HepG2 (cell line): ENCODE measurements around the gene KATNB1. TPM values are rescaled to one million over a fixed set of nuclear protein-coding genes. Genes with fewer than 3 reads are reported as not detected.

Source experiments
- BORCS8-MEF2B ChIP-seq: sonication (generic); formaldehyde crosslinking; IDR thresholded peaks from 2 replicates; pipeline ENCODE4 v1.8.0; 2022; ENCODE audit warnings: mild to moderate bottlenecking, missing genetic modification reagents
- CBX1 ChIP-seq: IDR thresholded peaks from one replicate; pipeline ENCODE4 v1.6.1; 2016; ENCODE audit warnings: antibody characterized with exemption, low read depth
- ELF1 ChIP-seq: sonication (generic); formaldehyde crosslinking; IDR thresholded peaks from 2 replicates; pipeline ENCODE4 v1.4.0; 2020; ENCODE audit warnings: missing genetic modification reagents
- FOSL2 ChIP-seq: sonication (generic); formaldehyde crosslinking; IDR thresholded peaks from 2 replicates; pipeline ENCODE4 v1.4.0; 2020; ENCODE audit warnings: missing genetic modification reagents
- GATAD2A ChIP-seq: IDR thresholded peaks from 2 replicates; pipeline ENCODE4 v1.6.1; 2016
- HMGXB3 ChIP-seq: sonication (generic); formaldehyde crosslinking; IDR thresholded peaks from 2 replicates; pipeline ENCODE4 v1.4.0; 2020; ENCODE audit warnings: missing genetic modification reagents, borderline replicate concordance
- KDM1A ChIP-seq: IDR thresholded peaks from 2 replicates; pipeline ENCODE4 v1.6.1; 2016; ENCODE audit warnings: missing compliant biosample characterization
- KDM3A ChIP-seq: IDR thresholded peaks from 2 replicates; pipeline ENCODE4 v1.6.1; 2018; ENCODE audit warnings: low read depth, missing compliant biosample characterization
- KDM4B ChIP-seq: sonication (generic); formaldehyde crosslinking; IDR thresholded peaks from 2 replicates; pipeline ENCODE4 v1.4.0; 2020; ENCODE audit warnings: missing genetic modification reagents
- MIER3 ChIP-seq: IDR thresholded peaks from 2 replicates; pipeline ENCODE4 v1.6.1; 2016; ENCODE audit warnings: missing compliant biosample characterization, borderline replicate concordance
- SALL1 ChIP-seq: sonication (generic); formaldehyde crosslinking; IDR thresholded peaks from 2 replicates; pipeline ENCODE4 v1.8.0; 2022; ENCODE audit warnings: mild to moderate bottlenecking, missing genetic modification reagents
- SP140L ChIP-seq: sonication (generic); formaldehyde crosslinking; IDR thresholded peaks from 2 replicates; pipeline ENCODE4 v1.4.0; 2020; ENCODE audit warnings: missing genetic modification reagents, borderline replicate concordance
- TEAD3 ChIP-seq: optimal IDR thresholded peaks from 2 replicates; pipeline ENCODE3; 2016; ENCODE audit warnings: borderline replicate concordance
- YEATS4 ChIP-seq: sonication (generic); formaldehyde crosslinking; IDR thresholded peaks from 2 replicates; pipeline ENCODE4 v1.4.0; 2020; ENCODE audit warnings: missing genetic modification reagents, borderline replicate concordance
- ZBTB33 ChIP-seq: sonication (generic); formaldehyde crosslinking; IDR thresholded peaks from 2 replicates; pipeline ENCODE4 v1.4.0; 2020; ENCODE audit warnings: missing genetic modification reagents
- ZFP1 ChIP-seq: IDR thresholded peaks from 2 replicates; pipeline ENCODE4 v1.6.1; 2016
- ZNF292 ChIP-seq: sonication (generic); formaldehyde crosslinking; IDR thresholded peaks from 2 replicates; pipeline ENCODE4 v1.8.1; 2022; ENCODE audit warnings: mild to moderate bottlenecking, low read depth, missing genetic modification reagents, borderline replicate concordance
- ZNF580 ChIP-seq: IDR thresholded peaks from 2 replicates; pipeline ENCODE4 v1.6.1; 2016; ENCODE audit warnings: low read depth, borderline replicate concordance
- ZNF615 ChIP-seq: sonication (generic); formaldehyde crosslinking; IDR thresholded peaks from 2 replicates; pipeline ENCODE4 v1.5.0; 2020; ENCODE audit warnings: mild to moderate bottlenecking, missing genetic modification reagents, borderline replicate concordance
- polyA plus RNA-seq, 8 experiments: library from polyadenylated mRNA; depleted of rRNA in 3 of 8; stranded (reverse) in 7 of 8; unstranded in 1 of 8; fragments of >200 nt; fragmentation: Illumina TruSeq in 4 of 8; extraction: Trizol in 4 of 8; gene quantifications; 2 replicates each; pipeline versions ENCODE4 v1.2.1 to v1.2.3, GENCODE V29; 2011 to 2016; ENCODE audit warnings: low read depth in 4 of 8, missing spikeins in 1 of 8, mixed read lengths in 1 of 8; ENCODE audit not compliant: insufficient read depth in 1 of 8
- total RNA-seq, 5 experiments: library from RNA; depleted of rRNA; stranded (reverse); fragments of >200 nt; fragmentation: Illumina TruSeq; extraction: Trizol; gene quantifications; 2 replicates each; pipeline ENCODE4 v1.2.3, GENCODE V29; 2016; ENCODE audit warnings: low read depth in 1 of 5

KATNB1 gene
- total and polyA plus RNA-seq, 2 of the 13 experiments (the other 11 are each of a cell fraction or from before 2014, with no cell fraction given) = 31.5 to 43.5 TPM

- TF ChIP-seq HMGXB3 (CRISPR knock-in tag) (peak; percentile 73; the same call in 1 of the 2 replicates), KDM4B (0 out of 2 replicates have a peak, but pooled peaks have one; percentile 67), GATAD2A (CRISPR knock-in tag) (peak; percentile 99), BORCS8-MEF2B (CRISPR knock-in tag) (peak; percentile 74; the same call in 1 of the 2 replicates), FOSL2 (CRISPR knock-in tag) (peak; percentile 78), SP140L (CRISPR knock-in tag) (0 out of 2 replicates have a peak, but pooled peaks have one; percentile 81), ZFP1 (peak; percentile 37; the same call in 1 of the 2 replicates), SALL1 (CRISPR knock-in tag) (peak; percentile 93), ZBTB33 (CRISPR knock-in tag) (peak; percentile 68), TEAD3 (CRISPR knock-in tag) (peak; percentile 100), ELF1 (CRISPR knock-in tag) (peak; percentile 51; the same call in 1 of the 2 replicates), ZNF292 (CRISPR knock-in tag) (peak; percentile 58), KDM1A (CRISPR knock-in tag) (peak; percentile 72), ZNF615 (CRISPR knock-in tag) (peak; percentile 89; the same call in 1 of the 2 replicates), ZNF580 (CRISPR knock-in tag) (peak; percentile 79; the same call in 1 of the 2 replicates), YEATS4 (CRISPR knock-in tag) (peak; percentile 68; the same call in 1 of the 2 replicates), KDM3A (CRISPR knock-in tag) (peak; percentile 95), CBX1 (peak; percentile 43), MIER3 (CRISPR knock-in tag) (peak; percentile 78; the same call in 1 of the 2 replicates)
These were observed 47.1 kb downstream of the KATNB1 start (continued) for GRCh38 chr16:57782607-57783055.
